HG03520 (cell line): ENCODE results near the gene DNAJC10.

Experiments
- ATAC-seq: cut with Tn5 transposase; IDR thresholded peaks from one replicate; pipeline ENCODE4 v1.9.1; 2021; ENCODE audit warnings: mild to moderate bottlenecking, moderate library complexity; ENCODE audit not compliant: unreplicated experiment

DNAJC10 gene

DNA sequence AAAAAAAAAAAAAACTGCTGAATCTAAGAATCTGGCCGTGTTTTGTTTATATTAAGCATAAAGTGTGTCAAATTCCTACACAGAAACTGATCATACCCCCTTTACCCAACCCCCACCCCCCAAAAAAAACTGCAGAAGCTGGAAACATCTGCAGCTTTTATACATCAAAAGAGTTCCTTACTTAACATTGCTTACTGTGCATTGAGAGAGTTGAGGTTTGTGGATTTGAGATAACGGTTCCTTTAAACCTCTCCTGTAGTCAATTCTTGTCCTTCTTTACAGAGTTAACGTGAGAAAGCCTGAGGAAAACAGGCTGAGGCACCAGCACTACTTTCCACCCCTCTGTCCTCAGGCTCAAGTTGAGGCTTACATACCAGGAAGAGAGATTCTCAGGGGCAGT lies 115.9 kb downstream of the DNAJC10 start:
- ATAC-seq, result no peak

DNA sequence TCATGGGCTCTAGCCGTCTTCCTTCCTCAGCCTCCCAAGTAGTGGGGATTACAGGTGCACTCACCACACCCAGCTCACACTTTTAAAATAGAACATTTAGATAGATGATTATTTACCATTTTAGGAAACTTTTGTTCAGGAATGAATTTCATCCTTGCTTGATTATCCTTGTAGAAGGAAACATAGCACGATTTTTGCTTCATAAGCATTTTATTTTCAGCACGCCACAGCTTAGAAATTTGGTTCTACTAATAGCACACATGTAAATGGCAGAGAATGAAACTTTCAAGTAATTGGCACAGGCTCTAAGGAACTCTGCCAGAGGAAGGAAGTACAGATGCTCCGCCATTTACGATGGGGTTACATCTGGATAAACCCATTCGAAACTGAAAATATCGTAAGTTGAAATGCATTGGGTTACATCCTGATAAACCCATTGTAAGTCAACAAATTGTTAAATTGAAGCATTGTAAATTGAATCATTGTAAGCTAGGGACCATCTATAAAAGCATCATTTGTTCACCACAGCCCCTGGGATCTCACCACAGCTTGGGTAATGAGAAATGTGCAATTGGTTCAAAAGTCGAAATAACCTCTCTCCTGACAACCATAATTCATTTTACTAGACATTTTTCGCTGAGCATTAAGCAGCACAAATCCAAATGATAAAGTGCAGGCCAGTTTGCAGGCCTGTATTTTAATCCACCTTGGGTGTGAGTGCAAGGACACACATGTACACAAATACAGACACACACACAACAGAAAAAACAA lies 117.2 kb downstream of the DNAJC10 start:
- ATAC-seq, result no peak

DNA sequence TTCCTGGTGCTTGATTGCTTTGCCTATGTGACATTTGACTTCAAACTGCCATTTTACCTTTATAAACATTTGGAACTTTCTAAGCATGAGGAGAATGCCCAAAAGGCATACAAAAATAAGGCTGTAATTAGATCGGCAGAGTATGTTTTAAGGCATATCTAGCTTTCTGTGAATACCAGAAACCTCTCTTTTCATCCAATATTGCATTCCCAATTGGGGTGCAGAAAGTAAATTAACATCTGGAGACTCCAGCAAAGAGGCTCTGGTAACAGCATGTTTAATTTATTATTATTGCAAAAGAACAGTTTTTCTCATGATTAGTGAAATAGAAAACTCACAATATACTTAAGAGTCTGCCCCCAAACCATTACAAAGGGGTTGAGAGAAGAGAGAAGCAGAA lies 118.2 kb downstream of the DNAJC10 start:
- ATAC-seq, result no peak

DNA sequence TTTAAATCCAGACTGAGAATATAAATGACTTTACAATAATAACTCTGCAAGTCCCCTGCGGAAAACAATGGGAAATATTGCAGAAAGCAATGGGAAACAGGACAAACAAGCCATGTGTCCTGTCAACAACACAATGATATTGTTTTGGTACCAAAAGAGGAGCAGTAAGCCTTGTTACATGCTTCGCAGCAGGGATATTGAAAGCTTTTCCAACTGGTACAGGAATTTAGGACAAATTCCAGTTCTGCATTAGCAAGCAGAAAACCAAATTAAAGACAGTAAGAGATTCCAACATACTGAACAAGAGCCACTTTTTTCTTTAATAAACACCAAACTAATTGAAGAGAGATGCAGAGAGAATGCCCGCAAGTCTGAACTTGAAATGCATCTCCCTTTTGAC lies 120.4 kb downstream of the DNAJC10 start:
- ATAC-seq, result no peak
